Measurements from ENCODE around the gene LCN6. TPM values are rescaled to one million over a fixed set of nuclear protein-coding genes. Genes with fewer than 3 reads are reported as not detected.

Gene LCN6
- polyA plus RNA-seq, 1 donor (not counting 4 experiments of a cell fraction or from before 2014, with no cell fraction given) = not detected

- H3K36me3 ChIP-seq (ENCODE audit: control insufficient read depth in 2 of 2, extremely low read depth in 1 of 2, insufficient read depth in 2 of 2, low read length in 2 of 2) = peaks cover 19% of the 10 kb centered on the region in 2 experiments
- H3K9me1 ChIP-seq (ENCODE audit: control insufficient read depth, extremely low read depth, insufficient read depth, low read length) = no peaks in the 10 kb centered on the region
- FAIRE-seq = no peak
- H3K4me1 ChIP-seq (ENCODE audit: control insufficient read depth, extremely low read depth, insufficient read depth, low read length) = peaks cover 25% of the 10 kb centered on the region
- H4K20me1 ChIP-seq (ENCODE audit: control insufficient read depth, extremely low read depth, insufficient read depth, low read length) = peaks cover 28% of the 10 kb centered on the region
- H3K4me2 ChIP-seq (ENCODE audit: control insufficient read depth, extremely low read depth, insufficient read depth, low read depth, low read length) = peak overlapping the region; percentile 93
- DNase-seq (ENCODE audit: low read depth, low spot score) = no peak
- H3K27me3 ChIP-seq (ENCODE audit: control insufficient read depth, extremely low read depth, insufficient read depth, low read length) = no peaks in the 10 kb centered on the region
- dilution Hi-C loops (cut with MboI; ENCODE audit: extremely low pct_ligation_motif_present, low sequenced_read_pairs) = no loop called here
- TF ChIP-seq CTCF (optimal IDR thresholded peaks at IDR 0.05 in 1 of 3, IDR thresholded peaks at IDR 0.05 in 1 of 3, conservative IDR thresholded peaks at IDR 0.05 in 1 of 3; ENCODE audit: extremely low read depth in 1 of 3, insufficient read depth in 2 of 3, low read length in 3 of 3) (no peak), EZH2 (IDR thresholded peaks at IDR 0.05; ENCODE audit: low read length) (no peak)
- peak overlapping the region; percentile 56 for H3K27ac ChIP-seq (ENCODE audit: control insufficient read depth, insufficient read depth, low read length)
- no peaks in the 10 kb centered on the region for H3K9me3 ChIP-seq (ENCODE audit: control insufficient read depth, low read depth, low read length)
- peaks cover 43% of the 10 kb centered on the region for H3K79me2 ChIP-seq (ENCODE audit: control insufficient read depth, insufficient read depth, low read length)
- peak overlapping the region; percentile 90 for H3K9ac ChIP-seq (ENCODE audit: control insufficient read depth, extremely low read depth, insufficient read depth, low read length)
- no peak overlapping the region for H2AFZ ChIP-seq (ENCODE audit: control insufficient read depth, low read length)
- peak overlapping the region; percentile 65 to 97 (median 81) for H3K4me3 ChIP-seq (ENCODE audit: control insufficient read depth in 2 of 3, extremely low read depth in 1 of 3, insufficient read depth in 2 of 3, low read depth in 1 of 3, low read length in 3 of 3)
Observed at GRCh38 chr9:136729144-136729543, 19.2 kb downstream of the LCN6 start.

- no peaks in the 10 kb centered on the region for H3K27me3 ChIP-seq (ENCODE audit: control insufficient read depth, extremely low read depth, insufficient read depth, low read length)
- no peaks in the 10 kb centered on the region for H3K9me3 ChIP-seq (ENCODE audit: control insufficient read depth, low read depth, low read length)
- FAIRE-seq (no peak), DNase-seq (ENCODE audit: low read depth, low spot score) (no peak)
- no peak for TF ChIP-seq CTCF (optimal IDR thresholded peaks at IDR 0.05 in 1 of 3, IDR thresholded peaks at IDR 0.05 in 1 of 3, conservative IDR thresholded peaks at IDR 0.05 in 1 of 3; ENCODE audit: extremely low read depth in 1 of 3, insufficient read depth in 2 of 3, low read length in 3 of 3)
- no peak for TF ChIP-seq EZH2 (IDR thresholded peaks at IDR 0.05; ENCODE audit: low read length)
- H3K79me2 ChIP-seq (ENCODE audit: control insufficient read depth, insufficient read depth, low read length) = peaks cover 43% of the 10 kb centered on the region
- peaks cover 31% of the 10 kb centered on the region for H4K20me1 ChIP-seq (ENCODE audit: control insufficient read depth, extremely low read depth, insufficient read depth, low read length)
- peak overlapping the region; percentile 81 for H2AFZ ChIP-seq (ENCODE audit: control insufficient read depth, low read length)
- H3K4me2 ChIP-seq (ENCODE audit: control insufficient read depth, extremely low read depth, insufficient read depth, low read depth, low read length) = peak overlapping the region; percentile 93
- dilution Hi-C loops (cut with MboI; ENCODE audit: extremely low pct_ligation_motif_present, low sequenced_read_pairs) = no loop called here
- peaks cover 24% of the 10 kb centered on the region in 2 experiments for H3K36me3 ChIP-seq (ENCODE audit: control insufficient read depth in 2 of 2, extremely low read depth in 1 of 2, insufficient read depth in 2 of 2, low read length in 2 of 2)
- peaks cover 25% of the 10 kb centered on the region for H3K4me1 ChIP-seq (ENCODE audit: control insufficient read depth, extremely low read depth, insufficient read depth, low read length)
- peak overlapping the region; percentile 65 to 97 (median 81) for H3K4me3 ChIP-seq (ENCODE audit: control insufficient read depth in 2 of 3, extremely low read depth in 1 of 3, insufficient read depth in 2 of 3, low read depth in 1 of 3, low read length in 3 of 3)
- no peaks in the 10 kb centered on the region for H3K9me1 ChIP-seq (ENCODE audit: control insufficient read depth, extremely low read depth, insufficient read depth, low read length)
- peak overlapping the region; percentile 90 for H3K9ac ChIP-seq (ENCODE audit: control insufficient read depth, extremely low read depth, insufficient read depth, low read length)
- H3K27ac ChIP-seq (ENCODE audit: control insufficient read depth, insufficient read depth, low read length) = peak overlapping the region; percentile 56
Observed at GRCh38 chr9:136728548-136729123, 19.7 kb downstream of the LCN6 start.
